Vagina (tissue), 2 donors: ENCODE measurements around the gene TMEM269.

Experiments
- CTCF ChIP-seq, 3 experiments: fragments of 450-650 bp in 2 of 3; fragments of 200-600 bp in 1 of 3; sonication (generic) in 1 of 3; IDR thresholded peaks; one replicate each; pipeline ENCODE4 v1.5.1; 2017 to 2019; ENCODE audit warnings: antibody characterized with exemption in 3 of 3, mild to moderate bottlenecking in 2 of 3, moderate library complexity in 2 of 3
- POLR2A ChIP-seq, 2 donors: fragments of 450-650 bp; IDR thresholded peaks; one replicate each; pipeline ENCODE4 v1.6.1; 2017; ENCODE audit warnings: antibody characterized with exemption in 2 of 2, mild to moderate bottlenecking in 2 of 2, moderate library complexity in 2 of 2
- POLR2AphosphoS5 ChIP-seq, 2 donors: sonication (generic); formaldehyde crosslinking; IDR thresholded peaks; one replicate each; pipeline ENCODE4 v1.9.0; 2017; ENCODE audit warnings: antibody characterized with exemption in 2 of 2, mild to moderate bottlenecking in 2 of 2, low read depth in 1 of 2; ENCODE audit not compliant: insufficient read depth in 1 of 2

- TF ChIP-seq CTCF (IDR thresholded peaks at IDR 0.05) (no peak), POLR2A (IDR thresholded peaks at IDR 0.05) (no peak), POLR2AphosphoS5 (IDR thresholded peaks at IDR 0.05; ENCODE audit: insufficient read depth in 1 of 2, low read depth in 1 of 2) (no peak)
Observed at GRCh38 chr1:42832641-42833240, 48.0 kb downstream of the TMEM269 start.
